ENCODE measurements around the gene NR2C2.

NR2C2 gene

DNA sequence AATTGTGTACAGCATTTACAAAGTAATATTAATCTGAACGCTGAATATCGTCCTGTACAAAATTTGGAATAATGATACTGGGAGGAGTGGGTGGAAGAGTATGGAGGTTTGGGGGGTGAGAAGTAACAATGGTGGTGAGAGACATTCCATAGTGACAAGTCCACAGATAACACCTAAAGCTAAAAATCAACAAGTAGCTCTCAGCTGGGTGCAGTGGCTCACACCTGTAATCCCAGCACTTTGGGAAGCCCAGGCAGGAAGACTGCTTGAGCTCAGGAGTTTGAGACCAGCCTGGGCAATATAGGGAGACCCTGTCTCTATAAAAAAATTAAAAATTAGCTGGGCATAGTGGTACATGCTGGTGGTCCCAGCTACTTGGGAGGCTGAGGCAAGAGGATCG, 112.6 kb downstream of the NR2C2 start:
- Histone ChIP-seq H3K9me3 (ENCODE audit: severe bottlenecking) (no peaks in the 10 kb centered on the region), H3K4me3 (ENCODE audit: severe bottlenecking) (no peak overlapping the region), H3K27ac (ENCODE audit: poor library complexity, severe bottlenecking) (no peak overlapping the region), H3K4me1 (ENCODE audit: insufficient read depth, poor library complexity, severe bottlenecking) (no peaks in the 10 kb centered on the region), H3K27me3 (ENCODE audit: insufficient read depth, poor library complexity, severe bottlenecking) (no peaks in the 10 kb centered on the region), H3K36me3 (ENCODE audit: low read depth) (peaks cover 61% of the 10 kb centered on the region)
- DNase-seq (ENCODE audit: low spot score) (no peak), ATAC-seq (ENCODE audit: low read depth) (no peak)
- TF ChIP-seq CTCF (IDR thresholded peaks at IDR 0.05; ENCODE audit: poor library complexity, severe bottlenecking): no peak

DNA sequence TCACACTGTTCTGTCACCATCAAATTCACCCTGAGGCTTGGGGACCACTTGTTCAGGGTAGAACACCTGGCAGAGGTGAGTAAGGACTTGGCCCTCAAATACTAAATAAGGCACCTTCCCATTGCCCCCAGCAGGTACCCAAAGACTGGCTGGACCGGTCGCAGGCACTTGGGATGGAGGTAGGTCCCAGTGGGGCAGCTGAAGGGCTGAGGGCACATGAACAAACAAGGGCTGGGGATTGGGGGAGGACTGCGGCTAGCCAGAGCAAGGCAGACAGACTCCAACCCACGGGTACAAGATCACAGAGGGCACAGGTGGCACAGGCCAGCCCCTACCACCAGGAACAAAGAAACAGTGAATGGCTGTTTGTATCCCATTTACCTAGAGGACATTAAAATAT, 115.9 kb downstream of the NR2C2 start:
- H3K36me3 ChIP-seq (ENCODE audit: low read depth): peaks cover 37% of the 10 kb centered on the region
- H3K27ac ChIP-seq (ENCODE audit: poor library complexity, severe bottlenecking): no peak overlapping the region
- TF ChIP-seq CTCF (IDR thresholded peaks at IDR 0.05; ENCODE audit: poor library complexity, severe bottlenecking): no peak
- DNase-seq (ENCODE audit: low spot score) (no peak), ATAC-seq (ENCODE audit: low read depth) (no peak)
- H3K4me3 ChIP-seq (ENCODE audit: severe bottlenecking): no peak overlapping the region
- H3K27me3 ChIP-seq (ENCODE audit: insufficient read depth, poor library complexity, severe bottlenecking): no peaks in the 10 kb centered on the region
- H3K4me1 ChIP-seq (ENCODE audit: insufficient read depth, poor library complexity, severe bottlenecking): no peaks in the 10 kb centered on the region
- H3K9me3 ChIP-seq (ENCODE audit: severe bottlenecking): no peaks in the 10 kb centered on the region

- DNase-seq (ENCODE audit: low spot score): no peak
Observed at GRCh38 chr3:15063656-15064286, 116.4 kb downstream of the NR2C2 start.

DNA sequence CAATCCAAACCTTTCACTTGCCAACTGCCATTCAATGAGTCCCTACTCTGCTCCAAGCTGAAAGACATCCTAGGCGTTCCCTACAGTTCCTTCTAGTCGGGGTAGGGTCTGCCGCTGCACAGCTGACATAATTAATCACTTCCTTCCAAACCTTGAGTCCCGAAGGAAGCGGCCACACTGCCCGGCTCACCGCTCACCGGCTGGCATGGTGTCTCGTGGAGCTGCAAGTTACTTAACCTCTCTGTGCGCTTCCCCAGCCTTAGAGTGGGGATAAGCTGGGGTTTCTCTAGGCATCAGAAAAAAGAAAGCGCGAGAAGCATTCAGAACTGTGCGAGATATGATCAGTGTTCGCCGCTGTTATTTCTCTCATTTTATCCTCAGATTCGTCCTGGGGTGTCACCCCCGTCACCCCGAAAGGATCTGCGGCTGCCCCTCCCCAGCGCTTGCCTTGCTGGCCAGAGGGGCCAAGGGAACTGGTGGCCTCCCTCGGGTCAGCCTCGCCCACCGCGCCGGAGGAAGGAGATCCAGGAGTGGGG, 117.0 kb downstream of the NR2C2 start:
- H3K36me3 ChIP-seq (ENCODE audit: low read depth): peaks cover 25% of the 10 kb centered on the region
- peak; percentile 32 for ATAC-seq (ENCODE audit: low read depth)
- H3K4me3 ChIP-seq (ENCODE audit: severe bottlenecking): peak overlapping the region; percentile 63
- no peaks in the 10 kb centered on the region for H3K27me3 ChIP-seq (ENCODE audit: insufficient read depth, poor library complexity, severe bottlenecking)
- no peaks in the 10 kb centered on the region for H3K4me1 ChIP-seq (ENCODE audit: insufficient read depth, poor library complexity, severe bottlenecking)
- no peaks in the 10 kb centered on the region for H3K9me3 ChIP-seq (ENCODE audit: severe bottlenecking)
- peak overlapping the region; percentile 40 for H3K27ac ChIP-seq (ENCODE audit: poor library complexity, severe bottlenecking)
- DNase-seq (ENCODE audit: low spot score): no peak
- no peak for TF ChIP-seq CTCF (IDR thresholded peaks at IDR 0.05; ENCODE audit: poor library complexity, severe bottlenecking)

More at GRCh38 chr3:15063656-15064286, 116.4 kb downstream of the NR2C2 start:
- ATAC-seq (ENCODE audit: low read depth): no peak; the same call in 2 of the 3 replicates
- Histone ChIP-seq H3K4me3 (ENCODE audit: severe bottlenecking) (peak overlapping the region; percentile 63), H3K9me3 (ENCODE audit: severe bottlenecking) (no peaks in the 10 kb centered on the region), H3K27me3 (ENCODE audit: insufficient read depth, poor library complexity, severe bottlenecking) (no peaks in the 10 kb centered on the region), H3K4me1 (ENCODE audit: insufficient read depth, poor library complexity, severe bottlenecking) (no peaks in the 10 kb centered on the region), H3K27ac (ENCODE audit: poor library complexity, severe bottlenecking) (no peak overlapping the region), H3K36me3 (ENCODE audit: low read depth) (peaks cover 31% of the 10 kb centered on the region)
- TF ChIP-seq CTCF (IDR thresholded peaks at IDR 0.05; ENCODE audit: poor library complexity, severe bottlenecking): no peak
